ENCODE data around the gene MYO18B. TPM values are rescaled to one million over a fixed set of nuclear protein-coding genes. Genes with fewer than 3 reads are reported as not detected.

Gene MYO18B
- total RNA-seq, 1 donor from 2014 or later = not detected

GRCh38 chr22:25838960-25839741 lies 97.2 kb downstream of the MYO18B start:
- Histone ChIP-seq H3K9me3 (no peaks in the 10 kb centered on the region), H3K36me3 (no peaks in the 10 kb centered on the region), H3K27ac (no peak overlapping the region), H3K4me1 (no peaks in the 10 kb centered on the region), H3K27me3 (ENCODE audit: low read depth) (peaks cover 4% of the 10 kb centered on the region), H3K4me3 (no peak overlapping the region)
- DNase-seq (no peak), ATAC-seq (no peak)
- intact Hi-C loops (cut with DNase I) = no loop called here
- TF ChIP-seq CTCF (IDR thresholded peaks at IDR 0.05) = no peak

GRCh38 chr22:25839755-25840154 lies 97.8 kb downstream of the MYO18B start:
- Histone ChIP-seq H3K4me1 (no peaks in the 10 kb centered on the region), H3K4me3 (no peak overlapping the region), H3K27me3 (ENCODE audit: low read depth) (peaks cover 4% of the 10 kb centered on the region), H3K27ac (no peak overlapping the region), H3K36me3 (no peaks in the 10 kb centered on the region), H3K9me3 (no peaks in the 10 kb centered on the region)
- intact Hi-C loops (cut with DNase I) = no loop called here
- DNase-seq (no peak), ATAC-seq (no peak)
- no peak for TF ChIP-seq CTCF (IDR thresholded peaks at IDR 0.05)

GRCh38 chr22:25840167-25840566 lies 98.2 kb downstream of the MYO18B start:
- Histone ChIP-seq H3K36me3 (no peaks in the 10 kb centered on the region), H3K27me3 (ENCODE audit: low read depth) (peaks cover 4% of the 10 kb centered on the region), H3K27ac (no peak overlapping the region), H3K4me1 (no peaks in the 10 kb centered on the region), H3K9me3 (no peaks in the 10 kb centered on the region), H3K4me3 (no peak overlapping the region)
- intact Hi-C loops (cut with DNase I) = no loop called here
- DNase-seq (no peak), ATAC-seq (no peak)
- TF ChIP-seq CTCF (IDR thresholded peaks at IDR 0.05) = no peak

- Histone ChIP-seq H3K9me3 (no peaks in the 10 kb centered on the region), H3K4me1 (no peaks in the 10 kb centered on the region), H3K27me3 (ENCODE audit: low read depth) (peaks cover 4% of the 10 kb centered on the region), H3K27ac (no peak overlapping the region), H3K36me3 (no peaks in the 10 kb centered on the region), H3K4me3 (no peak overlapping the region)
- DNase-seq (no peak), ATAC-seq (no peak)
- TF ChIP-seq CTCF (IDR thresholded peaks at IDR 0.05) = no peak
- intact Hi-C loops (cut with DNase I) = no loop called here
Measured at GRCh38 chr22:25840891-25841290, 98.9 kb downstream of the MYO18B start.

GRCh38 chr22:25841775-25842174 lies 99.8 kb downstream of the MYO18B start:
- DNase-seq (no peak), ATAC-seq (no peak)
- Histone ChIP-seq H3K27ac (no peak overlapping the region), H3K4me3 (no peak overlapping the region), H3K36me3 (no peaks in the 10 kb centered on the region), H3K27me3 (ENCODE audit: low read depth) (peaks cover 4% of the 10 kb centered on the region), H3K4me1 (no peaks in the 10 kb centered on the region), H3K9me3 (no peaks in the 10 kb centered on the region)
- intact Hi-C loops (cut with DNase I) = no loop called here
- TF ChIP-seq CTCF (IDR thresholded peaks at IDR 0.05) = no peak

All from lower lobe of right lung (tissue), 2 donors.